Right ventricle myocardium inferior (tissue), 1 donor: Measurements from ENCODE around the gene MBD4. TPM values are rescaled to one million over a fixed set of nuclear protein-coding genes. Genes with fewer than 3 reads are reported as not detected.

Experiments used
- ATAC-seq: fragments of 200-7000 bp; cut with Tn5 transposase; one replicate; pipeline ENCODE4 v1.9.1; 2020; ENCODE audit warnings: mild to moderate bottlenecking, moderate library complexity
- DNase-seq: peaks from one replicate; pipeline ENCODE4 v3.0.0; 2021; ENCODE audit errors: missing footprints
- intact Hi-C: fragments of 100-400 bp; cut with DNase I; formaldehyde crosslinking; loops from one replicate; pipeline ENCODE4 v1.11.0; 2022
- total RNA-seq: library from RNA; stranded (reverse); fragmentation: NEBNext Ultra II Directional; extraction: Animal tissue kit (Norgen Biotek cat#: 25700); gene quantifications from one replicate; pipeline ENCODE4 v1.2.1, GENCODE V29; 2021
- donor health status: DM: no; HTN: yes; CAD: no; lungs with severe emphysema.

The MBD4 gene
- total RNA-seq, 1 donor from 2014 or later, result 20.2 TPM

- no peak for DNase-seq
- intact Hi-C loops, result no loop called here
- ATAC-seq, result no peak
These were observed 31.1 kb upstream of the MBD4 start for GRCh38 chr3:129470861-129471260.

GRCh38 chr3:129469026-129469425, 29.3 kb upstream of the MBD4 start:
- intact Hi-C loops, result no loop called here
- no peak for DNase-seq
- peak; percentile 89 for ATAC-seq

- no peak for DNase-seq
- ATAC-seq, result no peak
- intact Hi-C loops, result no loop called here
These were observed 28.2 kb upstream of the MBD4 start for GRCh38 chr3:129467932-129468331.

- ATAC-seq, result no peak
- DNase-seq, result no peak
- intact Hi-C loops, result no loop called here
These were observed 24.0 kb upstream of the MBD4 start for GRCh38 chr3:129463716-129464115.

GRCh38 chr3:129463094-129463493, 23.3 kb upstream of the MBD4 start:
- no peak for ATAC-seq
- intact Hi-C loops, result no loop called here
- no peak for DNase-seq

DNA sequence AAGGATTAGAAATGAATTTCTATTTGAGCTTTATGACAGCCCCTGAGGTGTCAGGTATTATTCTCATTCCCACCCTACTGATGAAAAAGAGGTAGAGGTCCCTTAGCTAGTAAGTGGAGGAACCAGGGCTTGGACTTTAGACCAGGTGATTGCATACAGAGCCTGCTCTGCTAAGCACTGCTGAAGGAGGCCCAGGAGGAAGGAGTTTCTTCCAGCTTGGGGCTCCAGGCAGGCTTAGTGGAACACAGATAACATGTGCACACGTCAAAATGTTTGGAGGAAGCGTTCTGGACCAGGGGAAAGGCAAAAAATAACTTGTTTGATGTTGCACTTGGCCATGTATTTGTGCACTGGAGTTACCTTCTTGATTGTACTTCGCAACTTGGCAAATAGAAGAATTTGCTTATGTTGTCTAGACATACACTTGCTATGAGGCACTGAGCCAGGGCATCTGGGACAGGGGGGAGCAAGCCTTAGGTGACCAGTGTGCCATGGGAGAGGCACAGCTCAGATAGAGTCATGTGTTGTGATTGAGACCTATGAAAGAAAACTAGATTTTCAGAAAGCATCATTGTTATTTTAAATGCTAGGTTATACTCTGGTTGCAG, 22.7 kb upstream of the MBD4 start:
- no peak for DNase-seq
- intact Hi-C loops, result no loop called here
- ATAC-seq, result peak; percentile 52

GRCh38 chr3:129461461-129462146, 21.9 kb upstream of the MBD4 start:
- DNase-seq, result peak; percentile 71
- ATAC-seq, result peak; percentile 92
- intact Hi-C loops, result no loop called here

DNA sequence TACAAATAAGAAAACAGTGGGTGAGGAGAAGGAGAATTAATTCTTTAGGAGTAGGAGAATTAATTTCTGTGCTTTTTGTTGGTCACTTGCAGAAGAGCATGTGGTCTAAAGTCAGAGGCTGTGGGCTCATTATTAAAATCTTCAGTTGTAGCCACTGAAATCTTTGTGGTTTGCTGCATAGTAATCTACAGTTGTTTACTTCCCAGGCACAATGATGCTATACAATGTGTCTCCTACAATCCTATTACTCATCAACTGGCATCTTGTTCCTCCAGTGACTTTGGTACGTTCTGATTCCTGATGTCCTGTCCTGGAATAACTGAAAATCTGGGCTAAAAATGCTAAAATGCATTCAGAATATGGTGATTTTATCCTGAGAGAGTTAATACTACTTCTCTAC, 21.3 kb upstream of the MBD4 start:
- DNase-seq, result no peak
- ATAC-seq, result no peak
- intact Hi-C loops, result no loop called here

- ATAC-seq, result no peak
- intact Hi-C loops, result no loop called here
- DNase-seq, result no peak
These were observed 20.8 kb upstream of the MBD4 start for GRCh38 chr3:129460572-129460971.

GRCh38 chr3:129460155-129460554, 20.4 kb upstream of the MBD4 start:
- no peak for ATAC-seq
- intact Hi-C loops, result no loop called here
- no peak for DNase-seq

- ATAC-seq (no peak), DNase-seq (no peak)
- intact Hi-C loops, result no loop called here
These were observed 14.0 kb upstream of the MBD4 start for GRCh38 chr3:129453732-129454131.

GRCh38 chr3:129449279-129450115, 9.7 kb upstream of the MBD4 start:
- no peak for ATAC-seq
- intact Hi-C loops, result no loop called here
- DNase-seq, result no peak

GRCh38 chr3:129448186-129448895, 8.6 kb upstream of the MBD4 start:
- ATAC-seq (no peak), DNase-seq (no peak)
- intact Hi-C loops, result no loop called here

DNA sequence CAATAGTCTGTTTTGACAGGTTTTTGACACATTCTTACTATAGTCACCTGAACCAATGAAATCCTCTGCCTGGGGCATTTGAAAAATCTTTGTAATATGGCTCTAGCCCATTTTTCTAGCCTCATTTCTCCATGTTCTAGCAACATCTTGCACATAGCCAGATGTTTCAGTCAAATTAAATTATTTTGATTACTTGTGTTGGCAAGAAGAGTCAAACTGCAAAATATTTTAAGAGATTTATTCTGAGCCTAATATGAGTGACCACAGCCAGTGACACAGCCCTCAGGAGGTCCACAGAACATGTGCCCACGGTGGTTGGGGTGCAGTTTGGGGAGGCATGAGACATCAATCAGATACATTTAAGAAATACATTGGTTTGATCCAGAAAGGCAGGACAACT, 7.2 kb upstream of the MBD4 start:
- no peak for ATAC-seq
- no peak for DNase-seq
- intact Hi-C loops, result no loop called here

- intact Hi-C loops, result no loop called here
- no peak for ATAC-seq
These were observed 5.7 kb upstream of the MBD4 start for GRCh38 chr3:129445471-129445870.

GRCh38 chr3:129442947-129443346, 3.2 kb upstream of the MBD4 start:
- no peak for ATAC-seq
- intact Hi-C loops, result loop anchor here (5.0 kb wide), 2 partner anchors 39 to 184 kb away; no protein-coding TSS in a partner anchor
- DNase-seq, result no peak

More at GRCh38 chr3:129445471-129445870, 5.7 kb upstream of the MBD4 start:
- DNase-seq, result no peak

GRCh38 chr3:129442486-129442885, 2.7 kb upstream of the MBD4 start:
- no peak for ATAC-seq
- intact Hi-C loops, result loop anchor here (5.0 kb wide), 2 partner anchors 40 to 185 kb away; no protein-coding TSS in a partner anchor
- no peak for DNase-seq

GRCh38 chr3:129441782-129442181, 2.0 kb upstream of the MBD4 start:
- DNase-seq, result no peak
- no peak for ATAC-seq
- intact Hi-C loops, result loop anchor here (5.0 kb wide), 2 partner anchors 41 to 186 kb away; no protein-coding TSS in a partner anchor

GRCh38 chr3:129441215-129441614, 1.5 kb upstream of the MBD4 start:
- intact Hi-C loops, result loop anchor here (5.0 kb wide), 2 partner anchors 41 to 186 kb away; no protein-coding TSS in a partner anchor
- DNase-seq (no peak), ATAC-seq (no peak)
